Measurements from ENCODE around the gene LRMDA. TPM values are rescaled to one million over a fixed set of nuclear protein-coding genes. Genes with fewer than 3 reads are reported as not detected.
"Not testable (repeated sequence)": the region's sequence is repeated elsewhere in the genome, so short reads cannot be mapped to it uniquely, and the experiment has no call there.

Gene LRMDA
- total RNA-seq, 6 donors from 2014 or later = 12.8 to 185 (median 18.1) TPM

- peaks cover 0 to 3% (median 0%) of the 10 kb centered on the region in 4 donors for H3K4me1 ChIP-seq
- WGBS, 2 donors = 70 to 74% methylated on average over 2 to 4 of the region's 4 CpGs
- TF ChIP-seq POLR2A (IDR thresholded peaks at IDR 0.05) (no peak), CTCF (IDR thresholded peaks at IDR 0.05) (no peak), POLR2AphosphoS5 (IDR thresholded peaks at IDR 0.05) (no peak), EP300 (IDR thresholded peaks at IDR 0.05) (no peak)
- no peaks in the 10 kb centered on the region for H3K36me3 ChIP-seq
- no peaks in the 10 kb centered on the region for H3K9me3 ChIP-seq
- no peak for DNase-seq
- ATAC-seq (ENCODE audit: low FRiP score in 2 of 2) = no peak
- H3K27ac ChIP-seq = no peak overlapping the region
- no peak overlapping the region for H3K4me3 ChIP-seq
- H3K27me3 ChIP-seq = no peaks in the 10 kb centered on the region
Observed at GRCh38 chr10:75764974-75765788, 333.8 kb downstream of the LRMDA start.

- H3K27ac ChIP-seq = no peak overlapping the region
- peaks cover 0 to 3% (median 0%) of the 10 kb centered on the region in 4 donors for H3K4me1 ChIP-seq
- ATAC-seq (ENCODE audit: low FRiP score in 2 of 2) (no peak), DNase-seq (no peak)
- no peaks in the 10 kb centered on the region for H3K36me3 ChIP-seq
- H3K9me3 ChIP-seq = no peaks in the 10 kb centered on the region
- no peaks in the 10 kb centered on the region for H3K27me3 ChIP-seq
- WGBS, 2 donors = 88 to 97% methylated on average over 4 to 5 of the region's 5 CpGs
- no peak overlapping the region for H3K4me3 ChIP-seq
- no peak for TF ChIP-seq POLR2A (IDR thresholded peaks at IDR 0.05)
- TF ChIP-seq POLR2AphosphoS5 (IDR thresholded peaks at IDR 0.05) = no peak
- no peak for TF ChIP-seq CTCF (IDR thresholded peaks at IDR 0.05)
- TF ChIP-seq EP300 (IDR thresholded peaks at IDR 0.05) = no peak
Observed at GRCh38 chr10:75765789-75766096, 334.3 kb downstream of the LRMDA start.

GRCh38 chr10:75766106-75766505 lies 334.7 kb downstream of the LRMDA start:
- Histone ChIP-seq H3K36me3 (no peaks in the 10 kb centered on the region), H3K4me1 (peaks cover under 1 to 3% (median 1%) of the 10 kb centered on the region in 4 donors), H3K9me3 (no peaks in the 10 kb centered on the region), H3K27me3 (no peaks in the 10 kb centered on the region), H3K27ac (no peak overlapping the region), H3K4me3 (no peak overlapping the region)
- ATAC-seq (ENCODE audit: low FRiP score in 2 of 2) (no peak), DNase-seq (no peak)
- TF ChIP-seq EP300 (IDR thresholded peaks at IDR 0.05) = no peak
- TF ChIP-seq POLR2A (IDR thresholded peaks at IDR 0.05) = no peak
- no peak for TF ChIP-seq CTCF (IDR thresholded peaks at IDR 0.05)
- no peak for TF ChIP-seq POLR2AphosphoS5 (IDR thresholded peaks at IDR 0.05)

GRCh38 chr10:75766752-75767151 lies 335.3 kb downstream of the LRMDA start:
- H3K9me3 ChIP-seq; DNase-seq; H3K4me1 ChIP-seq; ATAC-seq (ENCODE audit: low FRiP score in 2 of 2); H3K27me3 ChIP-seq; H3K4me3 ChIP-seq; H3K27ac ChIP-seq; H3K36me3 ChIP-seq: not testable (repeated sequence)
- 92 to 93% methylated on average over 4 of the region's 4 CpGs for WGBS, 2 donors

GRCh38 chr10:75770626-75771081 lies 339.2 kb downstream of the LRMDA start:
- H3K27me3 ChIP-seq = no peaks in the 10 kb centered on the region
- WGBS, 2 donors = 68% methylated on average over 7 of the region's 7 CpGs
- H3K27ac ChIP-seq = no peak overlapping the region
- TF ChIP-seq EP300 (IDR thresholded peaks at IDR 0.05) (no peak), CTCF (IDR thresholded peaks at IDR 0.05) (no peak), POLR2A (IDR thresholded peaks at IDR 0.05) (no peak), POLR2AphosphoS5 (IDR thresholded peaks at IDR 0.05) (no peak)
- no peak for DNase-seq
- H3K4me3 ChIP-seq = no peak overlapping the region
- no peaks in the 10 kb centered on the region for H3K9me3 ChIP-seq
- H3K4me1 ChIP-seq = peaks cover 16 to 22% (median 18%) of the 10 kb centered on the region in 4 donors
- ATAC-seq (ENCODE audit: low FRiP score in 2 of 2) = peak in 1 of 2 donors; percentile 89
- no peaks in the 10 kb centered on the region for H3K36me3 ChIP-seq
